ENCODE measurements around the gene PDCD2L.

GRCh38 chr19:34364830-34365462, 39.3 kb upstream of the PDCD2L start, which contains the start of gene GPI:
- TF ChIP-seq CTCF (IDR thresholded peaks at IDR 0.05) (no peak), CREB1 (CRISPR knock-in tag; IDR thresholded peaks at IDR 0.05) (no peak), KAT7 (CRISPR knock-in tag; IDR thresholded peaks at IDR 0.05; ENCODE audit: borderline replicate concordance) (no peak; the same call in 1 of the 2 replicates), RELA (CRISPR knock-in tag; IDR thresholded peaks at IDR 0.05; ENCODE audit: borderline replicate concordance) (no peak), GABPB1 (CRISPR knock-in tag; IDR thresholded peaks at IDR 0.05) (no peak), TCF7 (CRISPR knock-in tag; IDR thresholded peaks at IDR 0.05; ENCODE audit: low read depth) (no peak), TEAD4 (CRISPR knock-in tag; IDR thresholded peaks at IDR 0.05) (no peak), ZNF396 (CRISPR knock-in tag; IDR thresholded peaks at IDR 0.05; ENCODE audit: borderline replicate concordance) (no peak), NFE2L1 (CRISPR knock-in tag; IDR thresholded peaks at IDR 0.05) (no peak), TEAD1 (CRISPR knock-in tag; IDR thresholded peaks at IDR 0.05) (0 out of 2 replicates have a peak, but pooled peaks have one; percentile 36), MYBL2 (CRISPR knock-in tag; IDR thresholded peaks at IDR 0.05) (no peak), USF2 (CRISPR knock-in tag; IDR thresholded peaks at IDR 0.05) (no peak)
- TF ChIP-seq, protein P1, sequence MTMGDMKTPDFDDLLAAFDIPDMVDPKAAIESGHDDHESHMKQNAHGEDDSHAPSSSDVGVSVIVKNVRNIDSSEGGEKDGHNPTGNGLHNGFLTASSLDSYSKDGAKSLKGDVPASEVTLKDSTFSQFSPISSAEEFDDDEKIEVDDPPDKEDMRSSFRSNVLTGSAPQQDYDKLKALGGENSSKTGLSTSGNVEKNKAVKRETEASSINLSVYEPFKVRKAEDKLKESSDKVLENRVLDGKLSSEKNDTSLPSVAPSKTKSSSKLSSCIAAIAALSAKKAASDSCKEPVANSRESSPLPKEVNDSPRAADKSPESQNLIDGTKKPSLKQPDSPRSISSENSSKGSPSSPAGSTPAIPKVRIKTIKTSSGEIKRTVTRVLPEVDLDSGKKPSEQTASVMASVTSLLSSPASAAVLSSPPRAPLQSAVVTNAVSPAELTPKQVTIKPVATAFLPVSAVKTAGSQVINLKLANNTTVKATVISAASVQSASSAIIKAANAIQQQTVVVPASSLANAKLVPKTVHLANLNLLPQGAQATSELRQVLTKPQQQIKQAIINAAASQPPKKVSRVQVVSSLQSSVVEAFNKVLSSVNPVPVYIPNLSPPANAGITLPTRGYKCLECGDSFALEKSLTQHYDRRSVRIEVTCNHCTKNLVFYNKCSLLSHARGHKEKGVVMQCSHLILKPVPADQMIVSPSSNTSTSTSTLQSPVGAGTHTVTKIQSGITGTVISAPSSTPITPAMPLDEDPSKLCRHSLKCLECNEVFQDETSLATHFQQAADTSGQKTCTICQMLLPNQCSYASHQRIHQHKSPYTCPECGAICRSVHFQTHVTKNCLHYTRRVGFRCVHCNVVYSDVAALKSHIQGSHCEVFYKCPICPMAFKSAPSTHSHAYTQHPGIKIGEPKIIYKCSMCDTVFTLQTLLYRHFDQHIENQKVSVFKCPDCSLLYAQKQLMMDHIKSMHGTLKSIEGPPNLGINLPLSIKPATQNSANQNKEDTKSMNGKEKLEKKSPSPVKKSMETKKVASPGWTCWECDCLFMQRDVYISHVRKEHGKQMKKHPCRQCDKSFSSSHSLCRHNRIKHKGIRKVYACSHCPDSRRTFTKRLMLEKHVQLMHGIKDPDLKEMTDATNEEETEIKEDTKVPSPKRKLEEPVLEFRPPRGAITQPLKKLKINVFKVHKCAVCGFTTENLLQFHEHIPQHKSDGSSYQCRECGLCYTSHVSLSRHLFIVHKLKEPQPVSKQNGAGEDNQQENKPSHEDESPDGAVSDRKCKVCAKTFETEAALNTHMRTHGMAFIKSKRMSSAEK (CRISPR knock-in tag; IDR thresholded peaks at IDR 0.05; ENCODE audit: borderline replicate concordance), result no peak

All from WTC11 (cell line).